PC-3 (cell line): ENCODE measurements around the gene SELP. TPM values are rescaled to one million over a fixed set of nuclear protein-coding genes. Genes with fewer than 3 reads are reported as not detected.

Experiments
- ATAC-seq: fragments of 200-7000 bp; cut with Tn5 transposase; 2 replicates; pipeline ENCODE4 v1.9.1; 2020; ENCODE audit warnings: mild to moderate bottlenecking, moderate library complexity
- BruUV-seq: library from RNA; stranded (reverse); fragments of 400-500 nt; replicated peaks from 2 replicates; lab custom pipeline; 2021; lab: Mats Ljungman, UMichigan
- CTCF ChIA-PET: fragments of 300-600 bp; sonication (Branson Sonifier 250); formaldehyde crosslinking; loops from one replicate; lab custom pipeline; 2022; ENCODE audit warnings: antibody characterized with exemption; lab: Charles Lee
- POLR2A ChIA-PET: fragments of 300-600 bp; sonication (Branson Sonifier 250); formaldehyde crosslinking; loops from one replicate; lab custom pipeline; 2022; ENCODE audit warnings: antibody characterized with exemption; ENCODE audit not compliant: unreplicated experiment; lab: Charles Lee
- DNase-seq: peaks from one replicate; pipeline ENCODE4 v3.0.0-alpha.2; 2015
- H2AFZ ChIP-seq: fragments of 300-600 bp; sonication (generic); 2 replicates; pipeline ENCODE4 v1.6.0; 2016; ENCODE audit warnings: antibody characterized with exemption, low read length
- H3F3A ChIP-seq: fragments of 300-600 bp; sonication (generic); one replicate; pipeline ENCODE4 v1.6.0; 2017; ENCODE audit warnings: antibody characterized with exemption, low read length, control low read depth, mild to moderate bottlenecking; ENCODE audit not compliant: unreplicated experiment
- H3K27ac ChIP-seq: fragments of 300-600 bp; sonication (generic); 2 replicates; pipeline ENCODE4 v1.5.1; 2016; ENCODE audit warnings: mild to moderate bottlenecking, low read length
- H3K27me3 ChIP-seq: fragments of 300-600 bp; sonication (generic); 2 replicates; pipeline ENCODE4 v1.6.1; 2016; ENCODE audit warnings: low read length, mixed read lengths
- H3K36me3 ChIP-seq: fragments of 300-600 bp; sonication (generic); 2 replicates; pipeline ENCODE4 v1.6.1; 2016; ENCODE audit warnings: low read depth, mixed run types, low read length, mixed read lengths
- H3K4me1 ChIP-seq: fragments of 300-600 bp; sonication (generic); 2 replicates; pipeline ENCODE4 v1.5.1; 2016; ENCODE audit warnings: low read length; ENCODE audit not compliant: insufficient read depth
- H3K4me2 ChIP-seq: fragments of 300-600 bp; sonication (generic); 2 replicates; pipeline ENCODE4 v1.6.0; 2016; ENCODE audit warnings: low read length
- H3K4me3 ChIP-seq: fragments of 300-600 bp; sonication (generic); 2 replicates; pipeline ENCODE4 v1.5.1; 2016; ENCODE audit warnings: mild to moderate bottlenecking, low read length, mixed read lengths
- H3K79me2 ChIP-seq: fragments of 300-600 bp; sonication (generic); 2 replicates; pipeline ENCODE4 v1.6.1; 2017; ENCODE audit warnings: low read length, mixed read lengths
- H3K9ac ChIP-seq: fragments of 300-600 bp; sonication (generic); 2 replicates; pipeline ENCODE4 v1.6.0; 2016; ENCODE audit warnings: mild to moderate bottlenecking, low read length
- H3K9me2 ChIP-seq: fragments of 300-600 bp; sonication (generic); replicated peaks from 2 replicates; pipeline ENCODE4 v1.6.1; 2016; ENCODE audit warnings: mixed run types, low read length, mixed read lengths
- H3K9me3 ChIP-seq: fragments of 300-600 bp; sonication (generic); 2 replicates; pipeline ENCODE4 v1.6.1; 2016; ENCODE audit warnings: low read length, mixed read lengths
- H4K20me1 ChIP-seq: fragments of 300-600 bp; sonication (generic); 2 replicates; pipeline ENCODE4 v1.6.1; 2016; ENCODE audit warnings: low read length, mixed read lengths
- CTCF ChIP-seq: fragments of 300-600 bp; sonication (generic); conservative IDR thresholded peaks from 2 replicates; pipeline ENCODE4 v1.5.1; 2017; ENCODE audit warnings: antibody characterized with exemption, low read depth, mild to moderate bottlenecking, low read length
- EZH2 ChIP-seq: fragments of 300-600 bp; sonication (generic); IDR thresholded peaks from one replicate; pipeline ENCODE4 v1.6.1; 2017; ENCODE audit warnings: antibody characterized with exemption, mild to moderate bottlenecking, low read length; ENCODE audit not compliant: unreplicated experiment
- EZH2phosphoT487 ChIP-seq: fragments of 300-600 bp; sonication (generic); IDR thresholded peaks from 2 replicates; pipeline ENCODE4 v1.6.1; 2018; ENCODE audit warnings: mild to moderate bottlenecking, antibody characterized with exemption, low read length, borderline replicate concordance
- intact Hi-C: fragments of 100-400 bp; cut with micrococcal nuclease; formaldehyde crosslinking; loops from 2 replicates; pipeline ENCODE4 v1.9.0; 2023
- total RNA-seq: library from RNA; depleted of rRNA; stranded (reverse); fragments of >200 nt; gene quantifications from 2 replicates; pipeline ENCODE4 v1.2.3, GENCODE V29; 2014

The SELP gene
- total RNA-seq, 1 experiment from 2014 or later: not detected

GRCh38 chr1:169647512-169647911, 17.6 kb upstream of the SELP start:
- ATAC-seq (no peak), DNase-seq (no peak)
- BruUV-seq: no TSS peak
- no peak overlapping the region for H2AFZ ChIP-seq
- peaks cover 16% of the 10 kb centered on the region; the same call in 1 of the 2 replicates for H3K27me3 ChIP-seq
- CTCF ChIA-PET: no interaction called here
- no peak overlapping the region for H3K27ac ChIP-seq
- no peaks in the 10 kb centered on the region for H3F3A ChIP-seq
- H3K4me2 ChIP-seq: no peak overlapping the region
- no peaks in the 10 kb centered on the region for H3K36me3 ChIP-seq
- H3K4me1 ChIP-seq: no peaks in the 10 kb centered on the region
- H3K4me3 ChIP-seq: no peak overlapping the region
- H3K9ac ChIP-seq: no peak overlapping the region
- TF ChIP-seq EZH2 (no peak), CTCF (no peak), EZH2phosphoT487 (no peak)
- no peaks in the 10 kb centered on the region for H3K9me2 ChIP-seq
- POLR2A ChIA-PET: no interaction called here
- intact Hi-C loops: no loop called here
- no peaks in the 10 kb centered on the region for H3K79me2 ChIP-seq
- H4K20me1 ChIP-seq: no peaks in the 10 kb centered on the region
- H3K9me3 ChIP-seq: no peaks in the 10 kb centered on the region

GRCh38 chr1:169644297-169644696, 14.4 kb upstream of the SELP start:
- H3K9ac ChIP-seq: no peak overlapping the region
- H3K4me1 ChIP-seq: no peaks in the 10 kb centered on the region
- no peaks in the 10 kb centered on the region for H4K20me1 ChIP-seq
- DNase-seq: no peak
- TF ChIP-seq EZH2 (no peak), CTCF (no peak), EZH2phosphoT487 (no peak)
- H3K79me2 ChIP-seq: no peaks in the 10 kb centered on the region
- no peak overlapping the region for H3K4me2 ChIP-seq
- no peak overlapping the region for H3K4me3 ChIP-seq
- H3K36me3 ChIP-seq: no peaks in the 10 kb centered on the region
- no peaks in the 10 kb centered on the region; the same call in 1 of the 2 replicates for H3K27me3 ChIP-seq
- no TSS peak for BruUV-seq
- H2AFZ ChIP-seq: no peak overlapping the region
- ChIA-PET POLR2A (no interaction called here), CTCF (no interaction called here)
- no peak for ATAC-seq
- no peaks in the 10 kb centered on the region for H3K9me2 ChIP-seq
- H3K27ac ChIP-seq: no peak overlapping the region
- intact Hi-C loops: no loop called here
- H3K9me3 ChIP-seq: no peaks in the 10 kb centered on the region
- no peaks in the 10 kb centered on the region for H3F3A ChIP-seq

DNA sequence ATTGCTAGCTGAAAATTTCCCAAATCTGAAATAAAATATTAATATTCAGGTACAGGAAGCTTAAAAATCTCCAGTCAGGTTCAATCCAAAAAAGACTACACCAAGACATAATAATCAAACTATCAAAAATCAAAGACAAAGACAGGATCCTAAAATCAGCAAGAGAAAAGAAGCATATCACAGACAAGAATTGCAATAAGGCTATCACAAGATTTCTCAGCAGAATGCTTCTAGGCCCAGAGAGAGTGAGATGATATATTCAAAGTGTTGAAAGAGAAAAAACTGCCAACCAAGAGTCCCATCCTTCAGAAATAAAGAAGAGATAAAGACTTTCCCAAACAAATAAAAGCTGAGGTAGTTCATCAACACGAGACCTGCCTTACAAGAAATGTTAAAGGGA, 5.0 kb upstream of the SELP start:
- Histone ChIP-seq H3K27ac (no peak overlapping the region), H3K4me1 (no peaks in the 10 kb centered on the region), H3K4me2 (no peak overlapping the region), H3F3A (no peaks in the 10 kb centered on the region), H3K27me3 (no peaks in the 10 kb centered on the region), H3K36me3 (no peaks in the 10 kb centered on the region; the same call in 1 of the 2 replicates), H3K4me3 (no peak overlapping the region), H3K9me3 (peaks cover 14% of the 10 kb centered on the region), H4K20me1 (no peaks in the 10 kb centered on the region), H3K79me2 (no peaks in the 10 kb centered on the region), H2AFZ (no peak overlapping the region), H3K9ac (no peak overlapping the region), H3K9me2 (no peaks in the 10 kb centered on the region)
- no peak for DNase-seq
- TF ChIP-seq CTCF (no peak), EZH2 (no peak), EZH2phosphoT487 (no peak)
- no TSS peak for BruUV-seq
- CTCF ChIA-PET: no interaction called here
- intact Hi-C loops: no loop called here
- POLR2A ChIA-PET: no interaction called here
- ATAC-seq: no peak
